Brain microvascular endothelial cell (primary cell): ENCODE data around the gene SERBP1.
A peak's percentile ranks its signal among the peaks of the same experiment; 100 is the strongest.
"Not testable (repeated sequence)": the region's sequence is repeated elsewhere in the genome, so short reads cannot be mapped to it uniquely, and the experiment has no call there.

Experiments used
- DNase-seq: peaks from one replicate; pipeline ENCODE4 v3.0.0-alpha.2; 2020
- H3K27ac ChIP-seq: fragments of 250-450 bp; sonication (Bioruptor Pico); 2 replicates; pipeline ENCODE4 v1.5.1; 2020; ENCODE audit warnings: mild to moderate bottlenecking, moderate library complexity
- H3K27me3 ChIP-seq: fragments of 250-450 bp; sonication (Bioruptor Pico); replicated peaks from 2 replicates; pipeline ENCODE4 v1.5.1; 2020; ENCODE audit warnings: mild to moderate bottlenecking
- H3K36me3 ChIP-seq: fragments of 250-450 bp; sonication (Bioruptor Pico); replicated peaks from 2 replicates; pipeline ENCODE4 v1.5.1; 2020; ENCODE audit warnings: mild to moderate bottlenecking
- H3K4me3 ChIP-seq: 2 replicates; pipeline ENCODE4 v1.5.1; 2011; ENCODE audit warnings: low read depth, mild to moderate bottlenecking, control low read depth, low read length, moderate library complexity
- in situ Hi-C: cut with HindIII; loops from 2 replicates; pipeline ENCODE4 v1.10.0; 2017; ENCODE audit warnings: low sequenced_read_pairs, low pct_ligation_motif_present
- TF ChIP-seq, protein P1 (sequence below): IDR thresholded peaks from 2 replicates; pipeline ENCODE4 v1.5.1; 2011; ENCODE audit warnings: low read depth, mild to moderate bottlenecking, moderate library complexity, low read length, control low read depth, inconsistent platforms; ENCODE audit errors: missing control alignments

Gene SERBP1

GRCh38 chr1:67451356-67451755 is 21.2 kb upstream of the SERBP1 start:
- Histone ChIP-seq H3K4me3 (no peak overlapping the region), H3K27me3 (no peaks in the 10 kb centered on the region), H3K36me3 (no peaks in the 10 kb centered on the region), H3K27ac (no peak overlapping the region)
- TF ChIP-seq, protein P1, sequence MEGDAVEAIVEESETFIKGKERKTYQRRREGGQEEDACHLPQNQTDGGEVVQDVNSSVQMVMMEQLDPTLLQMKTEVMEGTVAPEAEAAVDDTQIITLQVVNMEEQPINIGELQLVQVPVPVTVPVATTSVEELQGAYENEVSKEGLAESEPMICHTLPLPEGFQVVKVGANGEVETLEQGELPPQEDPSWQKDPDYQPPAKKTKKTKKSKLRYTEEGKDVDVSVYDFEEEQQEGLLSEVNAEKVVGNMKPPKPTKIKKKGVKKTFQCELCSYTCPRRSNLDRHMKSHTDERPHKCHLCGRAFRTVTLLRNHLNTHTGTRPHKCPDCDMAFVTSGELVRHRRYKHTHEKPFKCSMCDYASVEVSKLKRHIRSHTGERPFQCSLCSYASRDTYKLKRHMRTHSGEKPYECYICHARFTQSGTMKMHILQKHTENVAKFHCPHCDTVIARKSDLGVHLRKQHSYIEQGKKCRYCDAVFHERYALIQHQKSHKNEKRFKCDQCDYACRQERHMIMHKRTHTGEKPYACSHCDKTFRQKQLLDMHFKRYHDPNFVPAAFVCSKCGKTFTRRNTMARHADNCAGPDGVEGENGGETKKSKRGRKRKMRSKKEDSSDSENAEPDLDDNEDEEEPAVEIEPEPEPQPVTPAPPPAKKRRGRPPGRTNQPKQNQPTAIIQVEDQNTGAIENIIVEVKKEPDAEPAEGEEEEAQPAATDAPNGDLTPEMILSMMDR = no peak
- in situ Hi-C loops = no loop called here
- DNase-seq = no peak

GRCh38 chr1:67446893-67447292 is 16.7 kb upstream of the SERBP1 start:
- TF ChIP-seq, protein P1 = no peak
- H3K27me3 ChIP-seq = no peaks in the 10 kb centered on the region
- no peaks in the 10 kb centered on the region for H3K36me3 ChIP-seq
- no peak overlapping the region for H3K4me3 ChIP-seq
- no peak overlapping the region for H3K27ac ChIP-seq
- DNase-seq = no peak
- in situ Hi-C loops = no loop called here

GRCh38 chr1:67446014-67446413 is 15.8 kb upstream of the SERBP1 start:
- DNase-seq = not testable (repeated sequence)

GRCh38 chr1:67441739-67442281 is 11.6 kb upstream of the SERBP1 start:
- Histone ChIP-seq H3K36me3 (no peaks in the 10 kb centered on the region), H3K4me3 (no peak overlapping the region), H3K27me3 (no peaks in the 10 kb centered on the region), H3K27ac (no peak overlapping the region)
- DNase-seq = no peak
- TF ChIP-seq, protein P1 = no peak
- in situ Hi-C loops = no loop called here

More at GRCh38 chr1:67446014-67446413, 15.8 kb upstream of the SERBP1 start:
- H3K27me3 ChIP-seq, H3K36me3 ChIP-seq, in situ Hi-C loops, H3K4me3 ChIP-seq, H3K27ac ChIP-seq: not testable (repeated sequence)

GRCh38 chr1:67441183-67441582 is 11.0 kb upstream of the SERBP1 start:
- TF ChIP-seq, protein P1 = no peak
- DNase-seq = peak; percentile 65
- Histone ChIP-seq H3K27ac (no peak overlapping the region), H3K4me3 (no peak overlapping the region), H3K36me3 (no peaks in the 10 kb centered on the region), H3K27me3 (no peaks in the 10 kb centered on the region)
- in situ Hi-C loops = no loop called here

GRCh38 chr1:67440339-67440738 is 10.1 kb upstream of the SERBP1 start:
- DNase-seq = no peak
- H3K4me3 ChIP-seq = no peak overlapping the region
- in situ Hi-C loops = no loop called here
- no peaks in the 10 kb centered on the region for H3K36me3 ChIP-seq
- TF ChIP-seq, protein P1 = no peak
- H3K27me3 ChIP-seq = no peaks in the 10 kb centered on the region
- no peak overlapping the region for H3K27ac ChIP-seq
